ENCODE results near the gene MRPS18C. TPM values are rescaled to one million over a fixed set of nuclear protein-coding genes. Genes with fewer than 3 reads are reported as not detected.

MRPS18C gene
- total RNA-seq, 6 experiments from 2014 or later = 45.2 to 72.1 (median 56.0) TPM

- Mint-ChIP-seq H3K9me3 (no peaks in the 10 kb centered on the region), H3K4me3 (no peak overlapping the region)
- TF ChIP-seq CTCF (IDR thresholded peaks at IDR 0.05) = no peak
Measured at GRCh38 chr4:83510442-83510841, 54.6 kb downstream of the MRPS18C start.

More at GRCh38 chr4:83510442-83510841, 54.6 kb downstream of the MRPS18C start:
- no peak overlapping the region for H3K27ac Mint-ChIP-seq
- DNase-seq = no peak
- no peaks in the 10 kb centered on the region for H3K27me3 Mint-ChIP-seq (ENCODE audit: insufficient read depth)
- no peaks in the 10 kb centered on the region; the same call in 1 of the 2 replicates for H3K4me1 Mint-ChIP-seq (ENCODE audit: low read depth)
- H3K36me3 Mint-ChIP-seq (ENCODE audit: low read depth) = no peaks in the 10 kb centered on the region

Other genes with a start within 250 kb of the MRPS18C start
- 10 to 100 TPM; 15.4 to 23.2 (median 20.6) TPM for gene COQ2, start 171.3 kb upstream of the MRPS18C start, total RNA-seq (2021; fragmentation: NEBNext Ultra II Directional; extraction: Animal tissue kit (Norgen Biotek cat#: 25700))
- gene HPSE, start 121.2 kb upstream of the MRPS18C start, total RNA-seq (2021; fragmentation: NEBNext Ultra II Directional; extraction: Animal tissue kit (Norgen Biotek cat#: 25700)) = 1 to 10 TPM in 2 of 6 experiments, under 1 TPM in 4; 0.33 to 1.0 (median 0.83) TPM
- 10 to 100 TPM in 4 of 6 experiments, 1 to 10 TPM in 2; 9.5 to 13.0 (median 11.8) TPM for gene HELQ, start 235 bp upstream of the MRPS18C start, total RNA-seq (2021; fragmentation: NEBNext Ultra II Directional; extraction: Animal tissue kit (Norgen Biotek cat#: 25700))
- 1 to 10 TPM; 6.3 to 9.9 (median 8.4) TPM for gene ABRAXAS1, start 29.0 kb downstream of the MRPS18C start, total RNA-seq (2021; fragmentation: NEBNext Ultra II Directional; extraction: Animal tissue kit (Norgen Biotek cat#: 25700))
- gene GPAT3, start 80.0 kb downstream of the MRPS18C start, total RNA-seq (2021; fragmentation: NEBNext Ultra II Directional; extraction: Animal tissue kit (Norgen Biotek cat#: 25700)) = 1 to 10 TPM in 1 of 6 experiments, under 1 TPM in 5; 0.51 to 1.8 (median 0.79) TPM